GM18861 (cell line): ENCODE measurements around the gene CRTAC1.

Source experiments
- ATAC-seq: cut with Tn5 transposase; IDR thresholded peaks from one replicate; pipeline ENCODE4 v1.9.1; 2021; ENCODE audit not compliant: unreplicated experiment

The CRTAC1 gene

GRCh38 chr10:98030093-98030821 is at the start of gene CRTAC1:
Gene CRTAC1 (minus strand): TSS chr10:98030621. CDS start chr10:98030472, 149 bp downstream.
- no peak for ATAC-seq

GRCh38 chr10:98078774-98079173 is 48.4 kb upstream of the CRTAC1 start:
- no peak for ATAC-seq

- no peak for ATAC-seq
Observed at GRCh38 chr10:98077223-98077622, 46.8 kb upstream of the CRTAC1 start.

GRCh38 chr10:98076086-98076485 is 45.7 kb upstream of the CRTAC1 start:
- ATAC-seq: no peak

- no peak for ATAC-seq
Observed at GRCh38 chr10:98074315-98074911, 44.0 kb upstream of the CRTAC1 start.

- no peak for ATAC-seq
Observed at GRCh38 chr10:98067165-98067564, 36.7 kb upstream of the CRTAC1 start.

GRCh38 chr10:98063740-98064027 is 33.3 kb upstream of the CRTAC1 start:
- no peak for ATAC-seq

- ATAC-seq: no peak
Observed at GRCh38 chr10:98062424-98062823, 32.0 kb upstream of the CRTAC1 start.

GRCh38 chr10:98060079-98060478 is 29.7 kb upstream of the CRTAC1 start:
- ATAC-seq: no peak

- no peak for ATAC-seq
Observed at GRCh38 chr10:98058295-98058694, 27.9 kb upstream of the CRTAC1 start.

GRCh38 chr10:98055841-98056516 is 25.6 kb upstream of the CRTAC1 start:
- peak; percentile 76 for ATAC-seq

GRCh38 chr10:98047009-98047741 is 16.8 kb upstream of the CRTAC1 start:
- no peak for ATAC-seq

- ATAC-seq: no peak
Observed at GRCh38 chr10:98045785-98046389, 15.5 kb upstream of the CRTAC1 start.

- ATAC-seq: peak; percentile 56
Observed at GRCh38 chr10:98041352-98042043, 11.1 kb upstream of the CRTAC1 start.

- ATAC-seq: no peak
Observed at GRCh38 chr10:98039690-98040381, 9.4 kb upstream of the CRTAC1 start.

- no peak for ATAC-seq
Observed at GRCh38 chr10:98038288-98038687, 7.9 kb upstream of the CRTAC1 start.

- no peak for ATAC-seq
Observed at GRCh38 chr10:98035599-98035998, 5.2 kb upstream of the CRTAC1 start.

- no peak for ATAC-seq
Observed at GRCh38 chr10:98033515-98033914, 3.1 kb upstream of the CRTAC1 start.

GRCh38 chr10:98031440-98031839 is 1.0 kb upstream of the CRTAC1 start:
- ATAC-seq: no peak

GRCh38 chr10:98030991-98031431 is 590 bp upstream of the CRTAC1 start:
- ATAC-seq: no peak
